GM12891 (cell line): ENCODE results near the gene NIN.

Source experiments
- PAX5 ChIP-seq: IDR thresholded peaks from 2 replicates; pipeline ENCODE4 v1.6.1; 2011; ENCODE audit warnings: low read length, moderate library complexity, mild to moderate bottlenecking; ENCODE audit not compliant: insufficient read depth, severe bottlenecking
- POLR2A ChIP-seq: IDR thresholded peaks from 2 replicates; pipeline ENCODE4 v1.6.1; 2011; ENCODE audit warnings: low read depth, low read length, control low read depth
- POLR2AphosphoS5 ChIP-seq: IDR thresholded peaks from 2 replicates; pipeline ENCODE4 v1.6.1; 2011; ENCODE audit warnings: low read depth, low read length, control low read depth

- TF ChIP-seq POLR2AphosphoS5 (no peak), PAX5 (no peak), POLR2A (no peak; the same call in 1 of the 2 replicates)
These were observed 38.9 kb downstream of the NIN start for GRCh38 chr14:50792051-50792477.
